NCI-H226 (cell line): ENCODE results near the gene ZNF385C.

ENCODE experiments used
- DNase-seq: peaks from one replicate; pipeline ENCODE4 v3.0.0-alpha.2; 2015

ZNF385C gene

GRCh38 chr17:41977991-41978390 is 120.3 kb downstream of the ZNF385C start:
- DNase-seq, result no peak

DNA sequence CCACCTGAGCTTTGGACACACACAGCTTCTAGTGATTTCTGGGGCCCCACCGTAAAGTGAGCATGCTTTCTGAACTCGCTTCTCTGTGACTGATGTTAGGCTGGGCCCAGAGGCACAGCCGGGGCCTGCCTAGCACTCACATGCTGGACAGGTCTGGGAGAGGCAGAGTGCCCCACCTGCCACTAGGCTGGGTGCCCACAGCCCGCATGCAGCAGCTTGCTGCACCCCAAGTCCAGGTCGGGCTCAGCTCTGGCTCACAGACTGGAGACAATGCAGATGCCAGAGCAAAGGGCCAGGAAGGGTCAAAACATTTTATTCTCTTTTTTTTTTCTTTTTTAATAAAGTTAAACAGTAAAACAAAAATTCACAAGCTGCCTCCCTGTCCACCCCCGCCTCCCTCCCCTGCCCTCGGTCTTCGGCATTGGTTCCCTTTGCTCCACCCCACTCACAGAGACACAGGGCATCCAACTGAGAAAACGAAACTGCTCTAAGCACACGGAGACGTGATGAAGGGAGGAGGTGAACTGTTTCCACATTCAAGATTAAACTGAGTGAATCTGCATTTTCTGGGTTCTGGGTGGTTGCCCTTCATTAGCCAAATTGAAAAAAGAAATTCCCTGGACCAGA is 122.0 kb downstream of the ZNF385C start:
- no peak for DNase-seq
